Loucy (cell line): ENCODE results near the gene DNAAF2.
A peak's percentile ranks its signal among the peaks of the same experiment; 100 is the strongest.

Source experiments
- H2AFZ ChIP-seq: fragments of 200-600 bp; sonication (generic); 2 replicates; pipeline ENCODE4 v1.6.0; 2016; ENCODE audit warnings: antibody characterized with exemption, mild to moderate bottlenecking, low read length, moderate library complexity
- H3F3A ChIP-seq: fragments of 200-600 bp; 2 replicates; pipeline ENCODE4 v1.6.0; 2016; ENCODE audit warnings: antibody characterized with exemption, low read depth, mild to moderate bottlenecking
- H3K27me3 ChIP-seq: fragments of 200-600 bp; sonication (generic); 2 replicates; pipeline ENCODE4 v1.6.1; 2014; ENCODE audit warnings: low read length, mild to moderate bottlenecking; ENCODE audit not compliant: insufficient read depth, poor library complexity, severe bottlenecking
- H3K36me3 ChIP-seq: fragments of 200-600 bp; sonication (generic); 2 replicates; pipeline ENCODE4 v1.6.1; 2016; ENCODE audit warnings: low read length; ENCODE audit not compliant: insufficient read depth
- H3K4me1 ChIP-seq: fragments of 200-600 bp; sonication (generic); 2 replicates; pipeline ENCODE4 v1.5.1; 2014; ENCODE audit warnings: low read length, mild to moderate bottlenecking; ENCODE audit not compliant: insufficient read depth, poor library complexity, severe bottlenecking
- H3K4me2 ChIP-seq: fragments of 200-600 bp; sonication (generic); 2 replicates; pipeline ENCODE4 v1.6.0; 2014; ENCODE audit warnings: antibody characterized with exemption, low read length, low read depth, mild to moderate bottlenecking; ENCODE audit not compliant: poor library complexity, severe bottlenecking
- H3K4me3 ChIP-seq: fragments of 200-600 bp; sonication (generic); 2 replicates; pipeline ENCODE4 v1.5.1; 2014; ENCODE audit warnings: low read length, mild to moderate bottlenecking, mixed read lengths; ENCODE audit not compliant: poor library complexity, severe bottlenecking
- H3K79me2 ChIP-seq: fragments of 200-600 bp; sonication (generic); 2 replicates; pipeline ENCODE4 v1.6.1; 2014; ENCODE audit warnings: low read length; ENCODE audit not compliant: insufficient read depth
- H3K9ac ChIP-seq: fragments of 200-600 bp; sonication (generic); 2 replicates; pipeline ENCODE4 v1.6.0; 2014; ENCODE audit warnings: mild to moderate bottlenecking, low read depth, low read length, moderate library complexity; ENCODE audit not compliant: poor library complexity, severe bottlenecking
- H3K9me2 ChIP-seq: fragments of 200-600 bp; sonication (generic); replicated peaks from 2 replicates; pipeline ENCODE4 v1.6.1; 2016; ENCODE audit warnings: low read depth, low read length, mixed read lengths
- H3K9me3 ChIP-seq: fragments of 200-600 bp; sonication (generic); 2 replicates; pipeline ENCODE4 v1.6.1; 2014; ENCODE audit warnings: mild to moderate bottlenecking, antibody characterized with exemption, low read length, low read depth; ENCODE audit not compliant: insufficient read depth
- H4K20me1 ChIP-seq: fragments of 200-600 bp; sonication (generic); 2 replicates; pipeline ENCODE4 v1.6.0; 2014; ENCODE audit warnings: antibody characterized with exemption, low read length, mild to moderate bottlenecking; ENCODE audit not compliant: insufficient read depth, poor library complexity, severe bottlenecking
- CTCF ChIP-seq: fragments of 200-600 bp; sonication (generic); conservative IDR thresholded peaks from 2 replicates; pipeline ENCODE4 v1.5.1; 2014; ENCODE audit warnings: mild to moderate bottlenecking, antibody characterized with exemption, low read length
- EZH2phosphoT487 ChIP-seq: fragments of 200-600 bp; IDR thresholded peaks from 2 replicates; pipeline ENCODE4 v1.6.1; 2018; ENCODE audit warnings: antibody characterized with exemption, mild to moderate bottlenecking, moderate library complexity, borderline replicate concordance

The DNAAF2 gene

GRCh38 chr14:49617852-49618519, 17.1 kb downstream of the DNAAF2 start:
- Histone ChIP-seq H3K9me2 (no peaks in the 10 kb centered on the region), H3K4me1 (peaks cover 31% of the 10 kb centered on the region), H3K4me3 (peak overlapping the region; percentile 91), H4K20me1 (peaks cover 55% of the 10 kb centered on the region), H3K4me2 (peak overlapping the region; percentile 75), H3K9me3 (no peaks in the 10 kb centered on the region), H3K36me3 (peaks cover 22% of the 10 kb centered on the region; the same call in 1 of the 2 replicates), H2AFZ (no peak overlapping the region), H3F3A (peaks cover 12% of the 10 kb centered on the region; the same call in 1 of the 2 replicates), H3K27me3 (no peaks in the 10 kb centered on the region), H3K79me2 (peaks cover 74% of the 10 kb centered on the region), H3K9ac (no peak overlapping the region)
- TF ChIP-seq EZH2phosphoT487 (no peak), CTCF (no peak)

GRCh38 chr14:49615776-49616175, 19.3 kb downstream of the DNAAF2 start:
- H4K20me1 ChIP-seq = peaks cover 43% of the 10 kb centered on the region
- no peak overlapping the region for H2AFZ ChIP-seq
- no peaks in the 10 kb centered on the region for H3K9me2 ChIP-seq
- H3K9ac ChIP-seq = no peak overlapping the region
- H3F3A ChIP-seq = peaks cover 12% of the 10 kb centered on the region; the same call in 1 of the 2 replicates
- no peak overlapping the region for H3K4me2 ChIP-seq
- H3K9me3 ChIP-seq = no peaks in the 10 kb centered on the region
- no peak for TF ChIP-seq CTCF
- no peak for TF ChIP-seq EZH2phosphoT487
- peaks cover 22% of the 10 kb centered on the region; the same call in 1 of the 2 replicates for H3K36me3 ChIP-seq
- peaks cover 72% of the 10 kb centered on the region for H3K79me2 ChIP-seq
- H3K4me1 ChIP-seq = peaks cover 16% of the 10 kb centered on the region
- no peaks in the 10 kb centered on the region for H3K27me3 ChIP-seq
- H3K4me3 ChIP-seq = no peak overlapping the region

GRCh38 chr14:49614196-49614595, 20.8 kb downstream of the DNAAF2 start:
- H3K9me3 ChIP-seq = no peaks in the 10 kb centered on the region
- H3K4me3 ChIP-seq = no peak overlapping the region
- no peak overlapping the region for H3K4me2 ChIP-seq
- H3K36me3 ChIP-seq = peaks cover 28% of the 10 kb centered on the region; the same call in 1 of the 2 replicates
- H3K79me2 ChIP-seq = peaks cover 75% of the 10 kb centered on the region
- H3K4me1 ChIP-seq = peaks cover 16% of the 10 kb centered on the region
- H4K20me1 ChIP-seq = peaks cover 32% of the 10 kb centered on the region
- H3K27me3 ChIP-seq = no peaks in the 10 kb centered on the region
- TF ChIP-seq CTCF (no peak), EZH2phosphoT487 (no peak)
- no peak overlapping the region for H2AFZ ChIP-seq
- no peak overlapping the region for H3K9ac ChIP-seq
- peaks cover 12% of the 10 kb centered on the region; the same call in 1 of the 2 replicates for H3F3A ChIP-seq
- H3K9me2 ChIP-seq = no peaks in the 10 kb centered on the region
